NCI-H128 (cell line): ENCODE measurements around the gene COCH.
"Not testable (repeated sequence)": the region's sequence is repeated elsewhere in the genome, so short reads cannot be mapped to it uniquely, and the experiment has no call there.

Experiments
- DNase-seq: peaks from one replicate; lab custom pipeline; 2025; ENCODE audit not compliant: unreplicated experiment; lab: John Stamatoyannopoulos, UW

COCH gene

GRCh38 chr14:30921305-30921704, 46.9 kb downstream of the COCH start:
- no peak for DNase-seq

DNA sequence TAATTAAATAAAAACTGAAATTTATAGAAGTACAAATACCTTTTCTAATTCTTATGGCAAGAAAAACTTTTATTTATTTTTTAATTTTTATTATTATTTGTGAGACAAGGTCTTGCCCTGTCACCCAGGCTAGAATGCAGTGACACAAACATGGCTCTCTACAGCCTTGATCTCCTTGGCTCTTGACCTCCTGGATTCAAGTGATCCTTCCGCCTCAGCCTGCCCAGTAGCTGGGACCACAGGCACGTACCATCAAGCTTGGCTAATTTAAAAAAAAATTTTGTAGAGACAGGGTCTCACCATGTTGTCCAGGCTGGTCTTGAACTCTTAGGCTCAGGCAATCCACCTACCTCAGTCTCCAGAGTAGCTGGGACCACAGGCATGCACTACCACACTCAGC, 47.4 kb downstream of the COCH start:
- DNase-seq, result no peak

GRCh38 chr14:30925254-30925653, 50.9 kb downstream of the COCH start:
- DNase-seq, result no peak

GRCh38 chr14:30928462-30928861, 54.1 kb downstream of the COCH start:
- no peak for DNase-seq

GRCh38 chr14:30933937-30934336, 59.6 kb downstream of the COCH start:
- not testable (repeated sequence) for DNase-seq

- DNase-seq, result no peak
Measured at GRCh38 chr14:30935445-30935844, 61.1 kb downstream of the COCH start.

GRCh38 chr14:30938617-30939016, 64.3 kb downstream of the COCH start:
- DNase-seq, result no peak
